Uterus (tissue), 4 donors: ENCODE measurements around the gene SORBS1. TPM values are rescaled to one million over a fixed set of nuclear protein-coding genes. Genes with fewer than 3 reads are reported as not detected.
A peak's percentile ranks its signal among the peaks of the same experiment; 100 is the strongest.

Source experiments
- DNase-seq, 2 donors: peaks; one replicate each; pipeline ENCODE4 v3.0.0-alpha.2; 2019 to 2020
- H3K27ac ChIP-seq, 2 donors: fragments of 200-600 bp; sonication (generic); 1 replicate in 1 of 2; 2 replicates in 1 of 2; pipeline ENCODE4 v1.5.1; 2016 to 2018
- H3K27me3 ChIP-seq, 2 donors: fragments of 200-600 bp; sonication (generic); one replicate each; pipeline ENCODE4 v1.5.1; 2018 to 2019; ENCODE audit warnings: control low read depth in 1 of 2
- H3K36me3 ChIP-seq, 2 donors: fragments of 200-600 bp; sonication (generic); one replicate each; pipeline ENCODE4 v1.5.1; 2019; ENCODE audit warnings: control low read depth in 1 of 2
- H3K4me1 ChIP-seq, 2 donors: fragments of 200-600 bp; sonication (generic); one replicate each; pipeline ENCODE4 v1.5.1; 2018 to 2019; ENCODE audit warnings: control low read depth in 1 of 2
- H3K4me3 ChIP-seq, 2 donors: fragments of 200-600 bp; sonication (generic); 1 replicate in 1 of 2; 2 replicates in 1 of 2; pipeline ENCODE4 v1.5.1; 2018 to 2019; ENCODE audit warnings: mild to moderate bottlenecking in 1 of 2
- H3K9me3 ChIP-seq, 2 donors: fragments of 200-600 bp; sonication (generic); one replicate each; pipeline ENCODE4 v1.5.1; 2019; ENCODE audit warnings: control low read depth in 1 of 2
- CTCF ChIP-seq, 4 experiments: fragments of 200-600 bp in 2 of 4; fragments of 450-650 bp in 2 of 4; sonication (generic) in 2 of 4; IDR thresholded peaks; one replicate each; pipeline ENCODE4 v1.5.1; 2016 to 2019; ENCODE audit warnings: antibody characterized with exemption in 4 of 4, mild to moderate bottlenecking in 2 of 4, moderate library complexity in 1 of 4
- POLR2A ChIP-seq, 2 donors: fragments of 450-650 bp; IDR thresholded peaks; one replicate each; pipeline ENCODE4 v1.6.1; 2016; ENCODE audit warnings: antibody characterized with exemption in 2 of 2, mild to moderate bottlenecking in 1 of 2, moderate library complexity in 1 of 2
- intact Hi-C: fragments of 100-400 bp; cut with DNase I; formaldehyde crosslinking; loops from one replicate; pipeline ENCODE4 v1.15.1; 2023; ENCODE audit warnings: low total_unique reads
- total RNA-seq, 4 donors: library from RNA; depleted of rRNA in 3 of 4; stranded (reverse); fragments of >200 nt in 3 of 4; gene quantifications; one replicate each; pipeline versions ENCODE4 v1.1.0 to v1.2.4, GENCODE V29; 2014 to 2023
- donor health status: DM: yes; HTN: yes; CAD: no.

The SORBS1 gene
- total RNA-seq, 4 donors from 2014 or later: 89.9 to 422 (median 271) TPM

- no peak for DNase-seq
- Histone ChIP-seq H3K27ac (no peak overlapping the region), H3K27me3 (no peaks in the 10 kb centered on the region), H3K4me1 (peaks cover 3 to 19% of the 10 kb centered on the region in 2 donors), H3K36me3 (no peaks in the 10 kb centered on the region), H3K9me3 (no peaks in the 10 kb centered on the region), H3K4me3 (no peak overlapping the region)
- intact Hi-C loops: no loop called here
- TF ChIP-seq CTCF (IDR thresholded peaks at IDR 0.05): no peak
Measured at GRCh38 chr10:95547791-95548435, 13.3 kb downstream of the SORBS1 start.

GRCh38 chr10:95547197-95547596 is 14.0 kb downstream of the SORBS1 start:
- TF ChIP-seq CTCF (IDR thresholded peaks at IDR 0.05) (no peak), POLR2A (IDR thresholded peaks at IDR 0.05) (no peak)
- H3K27me3 ChIP-seq: no peaks in the 10 kb centered on the region
- no peak overlapping the region for H3K27ac ChIP-seq
- peaks cover 3 to 21% of the 10 kb centered on the region in 2 donors for H3K4me1 ChIP-seq
- H3K36me3 ChIP-seq: no peaks in the 10 kb centered on the region
- DNase-seq: no peak
- H3K4me3 ChIP-seq: no peak overlapping the region
- H3K9me3 ChIP-seq: no peaks in the 10 kb centered on the region
- intact Hi-C loops: no loop called here

DNA sequence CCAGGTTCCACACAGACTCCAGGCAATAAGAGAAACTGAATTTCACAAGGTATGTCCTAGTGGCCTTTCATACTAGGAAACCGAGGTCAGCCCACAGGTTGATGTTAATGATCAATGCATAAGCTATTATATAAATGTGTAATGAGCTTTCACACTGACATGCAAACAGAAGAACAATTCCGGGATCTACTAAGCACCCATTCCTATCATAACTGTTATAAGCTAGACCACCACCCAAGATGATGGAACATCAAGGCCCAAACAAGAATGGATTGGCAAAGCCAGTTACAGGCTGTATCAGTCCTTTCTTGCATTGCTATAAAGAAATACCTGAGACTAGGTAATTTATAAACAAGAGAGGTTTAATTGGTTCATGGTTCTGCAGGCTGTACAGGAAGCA is 15.2 kb downstream of the SORBS1 start:
- Histone ChIP-seq H3K27ac (peak overlapping the region in 1 of 2 donors; percentile 94), H3K4me1 (peaks cover 3 to 21% of the 10 kb centered on the region in 2 donors), H3K4me3 (no peak overlapping the region), H3K9me3 (no peaks in the 10 kb centered on the region), H3K27me3 (no peaks in the 10 kb centered on the region), H3K36me3 (no peaks in the 10 kb centered on the region)
- TF ChIP-seq POLR2A (IDR thresholded peaks at IDR 0.05) (no peak), CTCF (IDR thresholded peaks at IDR 0.05) (no peak)
- DNase-seq: no peak
- intact Hi-C loops: no loop called here

GRCh38 chr10:95544783-95545500 is 16.2 kb downstream of the SORBS1 start:
- H3K4me1 ChIP-seq: peaks cover 0 to 21% of the 10 kb centered on the region in 2 donors
- TF ChIP-seq CTCF (IDR thresholded peaks at IDR 0.05) (no peak), POLR2A (IDR thresholded peaks at IDR 0.05) (no peak)
- intact Hi-C loops: no loop called here
- H3K9me3 ChIP-seq: no peaks in the 10 kb centered on the region
- H3K27ac ChIP-seq: peak overlapping the region; percentile 51 to 94
- DNase-seq: no peak
- H3K27me3 ChIP-seq: no peaks in the 10 kb centered on the region
- no peak overlapping the region for H3K4me3 ChIP-seq
- no peaks in the 10 kb centered on the region for H3K36me3 ChIP-seq

- no peak overlapping the region for H3K4me3 ChIP-seq
- H3K27me3 ChIP-seq: no peaks in the 10 kb centered on the region
- no peak for TF ChIP-seq POLR2A (IDR thresholded peaks at IDR 0.05)
- no peak for TF ChIP-seq CTCF (IDR thresholded peaks at IDR 0.05)
- DNase-seq: no peak
- intact Hi-C loops: no loop called here
- H3K9me3 ChIP-seq: no peaks in the 10 kb centered on the region
- peak overlapping the region; percentile 21 to 94 for H3K27ac ChIP-seq
- no peaks in the 10 kb centered on the region for H3K36me3 ChIP-seq
- peaks cover 0 to 21% of the 10 kb centered on the region in 2 donors for H3K4me1 ChIP-seq
Measured at GRCh38 chr10:95543459-95543858, 17.7 kb downstream of the SORBS1 start.
